HG03571 (cell line): Measurements from ENCODE around the gene RNGTT.

Experiments used
- ATAC-seq: cut with Tn5 transposase; IDR thresholded peaks from one replicate; pipeline ENCODE4 v1.9.1; 2021; ENCODE audit not compliant: unreplicated experiment

Gene RNGTT

DNA sequence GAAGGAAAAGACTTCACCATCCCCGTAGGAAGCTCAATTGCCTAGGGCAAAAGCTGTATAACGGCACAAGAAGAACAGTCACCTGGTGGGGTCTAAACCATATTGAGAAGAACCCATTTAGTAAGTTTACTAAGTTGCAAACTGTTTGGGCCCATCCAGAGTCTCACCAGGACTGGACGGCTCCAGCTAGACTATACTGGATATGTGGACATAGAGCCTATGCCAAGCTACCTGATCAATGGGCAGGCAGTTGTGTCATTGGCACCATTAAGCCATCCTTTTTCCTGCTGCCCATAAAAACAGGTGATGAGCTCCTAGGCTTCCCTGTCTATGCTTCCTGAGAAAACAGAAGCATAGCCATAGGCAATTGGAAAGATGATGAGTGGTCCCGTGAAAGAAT lies 293.9 kb downstream of the RNGTT start:
- no peak for ATAC-seq

DNA sequence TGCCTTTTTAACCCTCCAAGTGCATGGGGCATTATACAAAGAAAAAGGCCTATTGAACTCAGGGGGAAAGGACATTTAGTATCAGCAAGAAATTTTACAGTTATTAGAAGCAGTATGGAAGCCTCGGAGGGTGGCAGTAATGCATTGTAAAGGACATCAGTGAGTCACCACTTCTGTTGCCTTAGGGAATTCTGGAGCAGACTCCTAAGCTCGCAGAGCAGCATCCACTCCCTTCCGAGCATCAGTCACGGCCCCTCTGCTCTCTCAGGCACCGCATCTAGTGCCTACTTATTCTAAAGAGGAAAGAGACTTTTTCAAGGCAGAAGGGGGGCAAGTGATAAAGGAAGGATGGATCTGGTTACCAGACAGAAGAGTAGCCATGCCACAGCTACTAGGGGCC lies 296.5 kb downstream of the RNGTT start:
- no peak for ATAC-seq

DNA sequence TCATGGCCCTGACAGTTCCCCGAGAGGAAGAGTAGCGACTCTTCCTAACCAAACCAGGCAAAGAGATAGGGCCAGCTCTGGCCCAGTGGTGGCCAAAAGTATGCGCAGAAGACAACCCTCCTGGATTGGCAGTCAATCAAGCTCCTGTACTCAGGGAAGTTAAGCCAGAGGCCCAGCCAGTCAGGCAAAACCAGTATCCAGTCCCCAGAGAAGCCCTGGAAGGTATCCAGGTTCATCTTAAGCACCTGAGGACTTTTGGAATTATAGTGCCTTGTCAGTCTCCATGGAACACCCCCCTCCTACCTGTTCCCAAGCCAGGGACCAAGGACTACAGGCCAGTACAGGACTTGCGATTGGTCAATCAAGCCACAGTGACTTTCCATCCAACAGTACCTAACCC lies 298.3 kb downstream of the RNGTT start:
- ATAC-seq = no peak

DNA sequence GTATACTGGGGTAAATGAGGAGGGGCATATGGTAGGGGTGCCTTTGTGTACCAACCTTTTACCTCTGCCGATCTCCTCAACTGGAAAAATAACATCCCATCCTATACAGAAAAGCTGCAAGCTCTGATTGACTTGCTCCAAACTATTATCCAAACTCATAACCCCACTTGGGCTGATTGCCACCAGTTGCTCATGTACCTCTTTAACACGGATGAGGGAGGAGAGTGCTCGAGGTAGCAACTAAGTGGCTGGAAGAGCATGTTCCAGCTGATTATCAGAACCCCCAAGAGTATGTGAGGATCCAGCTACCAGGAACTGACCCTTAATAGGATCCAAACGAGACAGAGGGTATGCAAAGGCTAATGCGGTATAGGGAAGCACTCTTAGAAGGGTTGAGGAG lies 299.6 kb downstream of the RNGTT start:
- no peak for ATAC-seq

DNA sequence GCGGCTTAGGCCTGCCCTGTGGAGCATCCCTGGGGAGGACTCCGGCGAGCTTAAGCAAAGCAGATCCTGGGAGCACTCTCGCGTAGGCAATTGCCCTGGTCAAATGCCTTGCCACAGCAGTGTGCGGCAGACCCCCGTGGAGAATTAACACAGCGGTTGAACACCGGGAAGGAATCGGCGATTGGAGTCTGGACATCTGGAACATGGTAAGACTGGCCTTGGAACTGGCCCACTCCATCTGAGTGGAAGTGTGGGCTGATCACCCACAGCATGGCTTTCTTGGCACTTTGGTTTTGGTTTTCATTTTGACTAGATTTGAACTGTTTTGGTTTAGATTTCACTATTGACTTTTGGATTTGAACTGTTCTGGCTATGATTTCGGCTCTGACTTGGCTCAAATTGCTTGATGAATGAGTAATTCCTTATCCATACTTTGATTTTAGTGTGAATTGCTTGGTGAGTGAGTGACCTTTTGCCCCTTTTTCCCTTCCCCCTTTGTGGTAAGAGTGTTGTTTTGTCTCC lies 300.7 kb downstream of the RNGTT start:
- peak; percentile 53 for ATAC-seq

DNA sequence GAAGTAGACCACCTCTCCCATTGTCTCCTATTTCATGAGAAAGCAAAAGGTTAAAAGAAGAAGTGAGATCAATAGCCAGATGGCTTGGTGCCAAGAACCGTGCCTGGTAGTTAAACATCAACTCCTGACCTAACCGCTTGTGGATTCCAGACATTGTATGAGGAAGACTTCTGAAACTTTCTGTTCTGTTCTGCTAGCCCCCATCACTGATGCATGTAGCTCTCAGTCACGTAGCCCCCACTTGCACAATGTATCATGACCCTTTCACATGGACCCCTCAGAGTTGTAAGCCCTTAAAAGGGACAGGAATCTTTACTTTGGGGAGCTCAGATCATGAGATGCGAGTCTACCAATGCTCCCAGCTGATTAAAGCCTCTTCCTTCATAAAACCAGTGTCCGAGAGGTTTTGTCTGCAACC lies 301.2 kb downstream of the RNGTT start:
- peak; percentile 63 for ATAC-seq

DNA sequence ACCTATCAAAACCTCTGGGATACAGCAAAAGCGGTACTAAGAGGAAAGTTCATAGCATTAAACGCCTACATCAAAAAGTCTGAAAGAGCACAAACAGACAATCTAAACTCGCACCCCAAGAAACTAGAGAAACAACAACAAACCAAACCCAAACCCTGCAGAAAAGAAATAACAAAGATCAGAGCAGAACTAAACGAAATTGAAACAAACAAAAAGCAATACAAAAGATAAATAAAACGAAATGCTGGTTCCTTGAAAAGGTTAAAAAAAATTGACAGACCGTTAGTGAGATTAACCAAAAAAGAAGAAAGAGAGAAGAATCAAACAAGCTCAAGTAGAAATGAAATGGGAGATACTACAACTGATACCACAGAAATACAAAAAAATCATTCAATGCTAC lies 302.3 kb downstream of the RNGTT start:
- no peak for ATAC-seq

DNA sequence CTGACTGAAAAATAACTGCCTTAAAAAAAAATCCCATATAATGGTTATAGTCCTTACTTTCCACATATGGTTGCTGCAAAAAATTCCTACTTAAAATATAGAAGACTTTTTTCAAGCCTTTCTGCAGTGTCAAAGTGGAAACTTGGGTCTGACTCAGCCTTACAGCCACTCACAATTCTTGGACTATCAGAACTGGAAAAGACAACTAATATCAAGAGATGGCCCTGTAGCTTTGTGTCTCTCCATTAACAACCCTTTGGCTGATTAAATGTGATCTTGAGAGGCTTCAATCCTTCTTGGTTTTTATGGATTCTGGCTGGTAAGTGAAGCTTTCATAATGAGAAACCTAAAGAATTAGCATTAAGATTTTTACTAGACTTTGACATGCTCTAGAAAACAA lies 307.8 kb downstream of the RNGTT start:
- ATAC-seq = no peak

DNA sequence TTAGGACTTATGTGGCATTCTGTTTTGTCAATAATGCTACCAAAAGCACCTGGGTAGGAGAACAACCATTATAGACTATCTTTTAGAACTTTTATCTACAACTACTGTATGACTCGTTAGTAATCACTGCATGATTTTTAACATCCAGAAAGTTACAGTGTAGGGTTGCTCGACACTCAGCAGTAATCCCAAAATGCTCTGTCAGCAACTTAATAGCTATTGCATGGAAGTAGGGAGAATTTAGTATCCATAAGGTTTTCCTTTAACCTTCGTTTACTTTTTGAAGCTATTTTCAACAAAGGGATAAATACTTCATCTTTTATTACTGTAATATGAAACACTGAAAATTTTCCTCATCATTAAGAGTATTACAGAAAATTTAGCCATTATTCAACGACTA lies 309.5 kb downstream of the RNGTT start:
- ATAC-seq = no peak

DNA sequence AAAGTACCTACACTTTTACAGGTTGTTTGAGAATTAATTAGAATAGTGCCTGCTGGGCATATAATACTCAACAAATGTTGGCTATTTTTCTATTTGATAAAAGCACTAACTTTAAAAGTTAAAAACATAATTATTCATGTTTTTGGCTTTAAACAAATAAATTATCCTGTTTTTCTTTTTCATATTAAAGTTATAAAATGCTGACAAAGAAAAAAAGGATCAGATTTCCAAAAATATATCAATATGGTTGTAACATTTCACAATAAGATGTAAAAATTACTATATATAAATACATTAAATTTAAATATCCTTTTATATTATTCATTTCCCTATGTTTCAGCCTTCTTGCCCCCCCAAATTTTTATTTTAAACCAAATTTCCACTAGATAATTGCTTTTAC lies 312.0 kb downstream of the RNGTT start:
- no peak for ATAC-seq

DNA sequence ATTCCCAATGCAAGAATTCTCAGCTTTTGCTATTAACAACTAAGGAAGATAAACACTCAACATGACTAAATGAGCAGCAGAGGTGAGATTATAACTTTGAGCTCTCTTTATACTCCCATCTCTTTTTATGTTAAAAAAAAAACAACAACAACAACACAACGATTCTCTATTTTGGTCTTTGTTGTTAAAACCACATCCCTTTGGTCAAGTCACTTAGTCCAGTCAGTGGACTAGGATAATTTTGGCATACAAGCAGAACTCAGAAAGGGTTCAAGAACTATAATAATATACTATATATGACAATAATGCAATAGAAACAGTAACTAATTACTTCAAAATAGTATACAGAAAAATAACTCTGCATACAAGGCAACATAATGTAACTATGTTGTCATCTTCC lies 312.4 kb downstream of the RNGTT start:
- no peak for ATAC-seq

DNA sequence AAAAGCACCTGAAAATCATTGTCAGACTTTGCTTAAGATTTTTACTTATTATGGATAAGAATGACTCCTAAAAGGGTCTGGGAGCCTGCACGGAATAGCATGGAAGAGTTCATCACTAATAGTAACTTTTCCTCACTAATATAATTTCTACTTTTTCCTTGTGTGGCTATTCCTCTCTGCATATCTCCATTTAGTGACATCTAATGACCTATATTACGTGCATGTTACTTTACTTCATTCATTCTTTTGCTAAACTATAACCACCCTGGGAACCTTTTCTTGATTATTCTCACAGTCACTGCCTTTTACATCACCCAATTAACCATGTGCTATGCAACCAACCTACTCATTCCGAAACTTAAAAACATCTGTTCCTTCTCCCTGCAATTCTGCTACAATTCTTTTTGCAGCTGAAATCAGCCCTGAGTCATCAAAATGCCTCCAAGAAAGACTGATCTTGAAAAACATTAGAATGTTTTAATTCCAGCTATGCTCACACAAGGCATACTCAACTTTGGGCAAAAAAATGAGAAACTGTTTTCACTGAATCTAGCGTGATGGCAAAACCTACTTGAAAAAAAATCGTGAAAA lies 313.3 kb downstream of the RNGTT start:
- peak; percentile 92 for ATAC-seq

DNA sequence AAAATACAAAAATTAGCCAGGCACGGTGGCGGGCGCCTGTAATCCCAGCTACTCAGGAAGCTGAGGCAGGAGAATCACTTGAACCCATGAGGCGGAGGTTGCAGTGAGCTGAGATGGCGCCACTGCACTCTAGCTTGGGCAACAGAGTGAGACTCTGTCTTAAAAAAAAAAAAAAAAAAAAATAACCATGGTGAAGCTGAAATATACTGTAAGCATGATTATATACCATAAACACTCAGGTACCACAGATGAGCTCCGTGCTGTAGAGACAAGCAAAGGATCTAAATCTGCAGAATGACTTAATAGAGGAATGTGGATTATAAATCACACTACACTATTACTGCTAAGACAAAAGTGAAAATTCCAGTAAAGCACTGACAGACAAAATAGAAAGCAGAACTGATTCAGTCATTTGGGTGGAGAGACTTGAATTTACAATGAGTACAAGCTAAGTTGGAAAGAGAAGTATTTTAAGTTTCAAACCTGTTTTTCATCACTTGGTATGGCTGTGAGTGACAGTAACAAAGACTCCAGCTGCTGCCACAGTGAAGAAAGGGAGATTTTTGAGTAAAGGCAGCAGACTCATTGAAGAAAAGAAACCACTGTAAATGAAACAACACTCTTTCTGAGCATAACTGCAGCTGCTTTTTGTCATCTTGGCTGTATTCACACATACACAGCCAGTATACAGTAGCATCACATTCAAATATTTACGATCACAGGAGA lies 322.1 kb downstream of the RNGTT start:
- ATAC-seq = peak; percentile 90

DNA sequence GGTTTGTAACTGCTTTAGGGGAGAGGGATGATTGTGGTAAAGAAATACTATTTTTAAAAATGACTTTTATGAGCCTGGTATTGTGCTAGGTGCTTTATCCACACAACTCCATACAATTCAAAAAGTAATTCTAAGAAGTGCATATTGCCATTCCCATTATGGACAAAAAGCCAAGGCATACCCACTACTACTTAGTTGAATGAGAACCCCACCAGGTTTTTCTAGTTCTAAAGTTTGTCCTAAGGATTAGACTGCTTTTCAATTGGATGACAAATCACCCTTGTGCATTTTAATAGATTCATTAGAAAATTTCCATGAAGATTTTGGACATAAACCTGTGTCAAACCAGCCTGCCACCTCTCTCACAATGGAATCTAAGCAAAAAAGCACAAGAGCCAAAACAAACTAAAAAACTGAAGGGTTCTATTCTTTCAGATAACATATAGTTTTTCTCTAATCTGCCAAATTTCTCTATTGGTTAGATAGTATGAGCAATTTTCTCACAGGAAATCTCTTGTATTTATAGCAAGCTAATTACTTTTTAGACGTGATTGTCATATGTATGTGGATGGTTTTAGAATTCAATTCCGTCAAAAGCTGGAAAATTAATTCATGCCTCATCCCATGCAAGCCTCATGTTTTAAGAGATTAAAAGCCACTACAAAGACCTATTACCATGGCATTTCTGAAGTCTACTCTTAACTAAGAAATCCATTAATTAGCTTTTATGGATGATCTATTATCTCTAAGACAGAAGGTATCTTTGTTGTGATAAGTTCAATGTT lies 325.5 kb downstream of the RNGTT start:
- no peak for ATAC-seq

DNA sequence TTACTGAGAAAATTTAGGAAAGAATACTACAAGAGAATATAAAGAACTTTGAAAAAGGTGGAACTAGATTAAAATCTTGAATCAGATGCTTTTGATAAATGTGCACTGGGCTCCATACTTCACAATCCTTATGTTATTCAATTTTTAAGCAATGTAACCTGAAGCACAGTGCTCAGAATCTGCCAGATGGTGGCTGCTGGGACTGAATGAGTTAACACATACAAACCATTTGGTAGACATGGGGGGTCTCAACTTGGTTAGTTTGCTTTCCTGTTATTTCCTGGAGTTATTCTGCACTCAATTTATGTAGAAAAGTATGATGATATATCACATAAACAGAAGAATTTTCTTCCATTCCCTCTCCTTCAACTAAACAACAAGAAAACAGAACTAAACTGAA lies 326.5 kb downstream of the RNGTT start:
- no peak for ATAC-seq

DNA sequence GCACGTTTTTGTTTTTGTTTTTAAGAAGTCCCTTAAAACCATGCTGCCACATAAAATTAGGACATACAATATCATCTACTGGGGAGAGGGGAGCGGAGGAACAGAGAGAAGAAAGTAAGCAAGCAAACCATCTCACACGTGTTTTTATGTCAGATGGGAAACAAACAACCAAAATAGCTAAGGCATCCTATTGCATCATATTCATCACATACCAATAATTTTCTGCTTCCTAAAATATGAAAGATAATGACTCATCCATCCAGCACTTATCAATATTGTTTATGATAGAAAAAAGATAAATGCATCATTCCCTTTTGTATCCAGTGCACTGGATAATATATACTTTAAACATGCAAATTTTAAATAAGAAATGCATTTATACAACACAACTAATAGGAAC lies 329.6 kb downstream of the RNGTT start:
- ATAC-seq = no peak

DNA sequence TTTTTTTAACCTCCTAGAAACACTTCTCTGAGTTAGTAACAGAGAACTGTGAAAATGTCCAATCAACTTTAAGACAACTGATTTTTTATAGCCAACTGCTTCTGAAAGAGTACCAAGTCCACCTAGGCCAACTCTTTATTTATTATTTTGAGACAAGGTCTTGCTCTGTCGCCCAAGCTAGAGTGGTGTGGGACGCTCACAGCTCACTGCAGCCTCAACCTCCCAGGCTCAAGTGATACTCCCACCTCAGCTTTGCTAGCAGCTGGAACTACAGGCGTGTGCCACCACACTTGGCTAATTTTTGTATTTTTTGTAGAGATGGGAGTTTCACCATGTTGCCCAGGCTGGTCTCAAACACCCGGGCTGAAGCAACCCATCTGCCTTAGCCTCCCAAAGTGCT lies 331.6 kb downstream of the RNGTT start:
- ATAC-seq = no peak

DNA sequence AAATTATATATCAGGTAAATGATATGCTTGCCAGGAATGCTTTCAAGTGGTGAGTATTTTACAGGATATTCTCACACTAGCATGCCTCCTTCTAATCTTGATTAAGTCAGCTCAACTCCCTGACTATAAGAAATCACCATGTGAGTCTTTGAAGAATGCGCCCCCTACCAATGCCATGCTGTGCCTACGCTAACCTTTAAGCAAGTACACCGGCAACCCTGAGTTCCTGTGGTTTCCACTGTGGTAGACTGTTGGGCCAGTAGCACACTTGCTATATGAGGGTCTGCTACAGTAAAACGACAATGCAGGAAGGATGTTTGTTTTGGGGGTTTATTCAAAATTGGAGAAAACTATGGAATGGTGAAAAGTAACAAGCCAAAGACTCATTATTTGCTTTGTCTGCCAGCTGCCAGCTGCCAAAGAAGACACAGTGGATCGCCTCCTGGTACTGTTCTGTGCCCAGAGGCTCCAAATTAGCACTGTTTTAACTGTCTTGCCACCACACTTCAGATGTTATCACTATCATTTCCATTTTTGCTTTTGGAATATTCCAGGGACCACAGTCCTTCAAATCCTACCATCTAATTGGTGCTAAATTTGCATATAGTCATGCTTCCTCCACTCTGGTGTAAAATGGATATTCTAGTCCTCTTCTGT lies 333.5 kb downstream of the RNGTT start:
- ATAC-seq = no peak

DNA sequence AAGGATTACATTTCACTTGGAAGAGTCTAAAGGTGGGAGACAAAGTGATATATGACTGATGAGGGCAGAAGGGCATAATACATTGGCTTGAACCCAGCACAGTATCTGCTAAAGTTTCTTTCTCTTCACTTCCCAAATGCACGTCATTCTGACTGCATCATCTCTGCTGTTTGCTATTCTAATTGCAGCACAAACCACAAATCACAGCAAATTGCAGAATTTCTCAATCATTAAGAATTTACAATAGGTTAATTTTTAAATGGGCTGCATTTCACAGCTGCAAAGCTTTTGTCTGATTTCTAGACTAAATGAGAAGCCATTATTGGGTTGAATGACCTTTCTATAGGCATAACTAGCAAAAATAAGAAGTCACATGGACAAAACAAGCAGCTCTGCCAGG lies 337.0 kb downstream of the RNGTT start:
- ATAC-seq = no peak

DNA sequence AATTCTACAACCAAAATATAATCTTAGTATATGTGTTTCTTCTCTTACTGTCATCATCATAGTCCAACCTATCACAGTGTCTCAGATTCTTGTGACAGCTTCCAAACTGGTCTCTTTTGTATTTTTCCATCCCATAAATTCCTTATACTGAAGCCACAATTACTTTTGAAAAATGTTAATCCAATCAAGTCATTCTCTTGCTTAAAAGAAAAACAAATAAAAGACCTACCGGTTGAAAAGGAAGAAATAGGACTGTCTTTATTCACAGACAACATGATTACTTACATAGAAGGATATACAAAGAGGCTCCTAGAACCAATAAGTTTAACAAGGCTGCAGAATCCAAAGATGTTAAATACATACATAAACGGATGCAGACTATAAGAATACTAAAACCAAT lies 339.9 kb downstream of the RNGTT start:
- ATAC-seq = no peak

DNA sequence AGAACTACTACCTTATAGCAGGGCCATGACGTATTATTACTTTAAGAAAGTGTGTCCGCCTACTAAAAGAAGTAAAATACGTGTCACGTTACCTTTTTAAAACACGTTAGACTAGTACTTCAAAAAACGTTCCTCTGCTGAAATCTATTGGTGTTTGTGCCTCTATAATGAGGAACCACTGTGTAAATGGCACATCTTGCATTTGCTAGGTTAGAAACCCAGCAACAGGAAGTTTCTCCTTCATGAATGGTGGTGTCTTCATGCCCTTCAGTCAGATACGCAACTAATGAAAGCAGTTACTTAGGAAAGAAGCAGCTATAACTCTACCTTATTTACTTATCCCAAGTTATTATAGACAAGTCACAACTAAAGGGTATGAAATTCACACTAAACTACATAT lies 343.5 kb downstream of the RNGTT start:
- ATAC-seq = no peak

DNA sequence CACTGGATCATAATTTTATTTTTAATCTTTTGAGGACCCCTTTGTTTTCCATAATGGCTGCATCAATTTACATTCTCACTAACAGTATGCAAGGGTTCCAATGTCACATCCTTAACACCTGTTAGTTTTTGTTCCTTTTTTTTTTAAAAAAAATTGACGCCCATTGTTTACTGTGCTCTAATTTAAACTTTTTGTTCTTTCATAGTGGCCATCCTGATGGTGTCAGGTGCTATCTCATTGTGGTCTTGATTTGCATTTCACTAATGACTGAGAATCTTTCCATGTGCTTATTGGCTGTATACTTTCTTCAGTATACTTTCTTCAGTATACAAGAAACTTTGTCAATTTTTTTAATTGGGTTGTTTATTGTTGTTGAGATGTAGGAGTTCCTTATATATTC lies 347.0 kb downstream of the RNGTT start:
- no peak for ATAC-seq
